ENCODE measurements around the gene CEP135. TPM values are rescaled to one million over a fixed set of nuclear protein-coding genes. Genes with fewer than 3 reads are reported as not detected.

The CEP135 gene
- total RNA-seq, 1 experiment from 2014 or later: 10.9 TPM

DNA sequence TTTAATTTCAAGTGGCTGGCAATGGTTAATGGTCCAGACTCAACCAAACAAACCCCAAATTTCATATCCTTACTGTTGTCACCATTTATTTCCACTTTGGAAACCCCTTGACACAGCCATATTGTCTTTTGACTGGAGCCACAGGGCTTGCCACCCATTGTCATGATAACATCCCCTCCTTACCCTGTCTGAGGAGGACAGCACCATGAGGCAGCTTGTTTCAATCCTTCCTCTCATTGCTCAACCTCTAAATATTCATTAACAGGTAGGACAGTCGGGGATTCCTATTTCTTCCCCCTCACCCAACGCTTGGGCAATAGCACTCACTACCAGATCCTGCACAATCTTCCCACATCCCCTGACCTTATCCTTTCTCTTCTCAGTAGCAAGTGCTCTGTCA is 92.1 kb downstream of the CEP135 start:
- no peak overlapping the region for H2AFZ ChIP-seq (ENCODE audit: low read depth, low read length, poor library complexity, severe bottlenecking)
- no peaks in the 10 kb centered on the region for H4K20me1 ChIP-seq (ENCODE audit: insufficient read depth)
- ChIA-PET CTCF (no interaction called here), POLR2A (no interaction called here), RAD21 (ENCODE audit: low non-redundant PET in 1 of 2, low total read pairs in 2 of 2, uncharacterized antibody in 2 of 2, unreplicated experiment in 2 of 2) (no interaction called here)
- H3K9me2 ChIP-seq (ENCODE audit: insufficient read depth): no peaks in the 10 kb centered on the region
- H3K27me3 ChIP-seq (ENCODE audit: insufficient read depth, low read length): no peaks in the 10 kb centered on the region; the same call in 1 of the 2 replicates
- no peaks in the 10 kb centered on the region for H3K36me3 ChIP-seq (ENCODE audit: control insufficient read depth in 1 of 2, insufficient read depth in 2 of 2, low read length in 2 of 2)
- no peaks in the 10 kb centered on the region for H3K79me2 ChIP-seq (ENCODE audit: insufficient read depth, low read length)
- BruUV-seq (replicated peaks): no TSS peak
- ATAC-seq (no peak), DNase-seq (ENCODE audit: low read depth, low spot score) (no peak)
- H3K4me2 ChIP-seq (ENCODE audit: low read length): no peak overlapping the region
- H3K9me3 ChIP-seq (ENCODE audit: control insufficient read depth in 1 of 2, insufficient read depth in 1 of 2, low read depth in 1 of 2, low read length in 2 of 2): no peaks in the 10 kb centered on the region
- H3K4me1 ChIP-seq (ENCODE audit: control insufficient read depth in 1 of 2, insufficient read depth in 2 of 2, low read length in 2 of 2): no peaks in the 10 kb centered on the region; a peak in 1 of 4 replicates
- H3K4me3 ChIP-seq (replicated peaks in 1 of 2; ENCODE audit: low read depth in 1 of 2, low read length in 2 of 2): no peak overlapping the region
- intact Hi-C loops (cut with micrococcal nuclease): no loop called here
- no peak overlapping the region for H3K27ac ChIP-seq (ENCODE audit: low read depth, low read length)
- H3K9ac ChIP-seq (ENCODE audit: low read length): no peak overlapping the region
- TF ChIP-seq EZH2 (IDR thresholded peaks at IDR 0.05) (no peak), FOSL1 (IDR thresholded peaks at IDR 0.05; ENCODE audit: low read depth) (no peak), REST (IDR thresholded peaks at IDR 0.05; ENCODE audit: low read depth) (no peak), POLR2AphosphoS5 (IDR thresholded peaks at IDR 0.05; ENCODE audit: low read depth, low read length) (no peak), SP1 (IDR thresholded peaks at IDR 0.05; ENCODE audit: low read depth) (no peak), JUND (IDR thresholded peaks at IDR 0.05) (no peak), ELF1 (IDR thresholded peaks at IDR 0.05; ENCODE audit: borderline replicate concordance, low read depth) (no peak), CEBPB (IDR thresholded peaks at IDR 0.05; ENCODE audit: low read depth) (no peak), SRF (IDR thresholded peaks at IDR 0.05; ENCODE audit: low read depth) (no peak)
- TF ChIP-seq, protein P1, sequence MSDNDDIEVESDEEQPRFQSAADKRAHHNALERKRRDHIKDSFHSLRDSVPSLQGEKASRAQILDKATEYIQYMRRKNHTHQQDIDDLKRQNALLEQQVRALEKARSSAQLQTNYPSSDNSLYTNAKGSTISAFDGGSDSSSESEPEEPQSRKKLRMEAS (IDR thresholded peaks at IDR 0.05): no peak
